ENCODE measurements around the gene BARHL1.
A peak's percentile ranks its signal among the peaks of the same experiment; 100 is the strongest.

BARHL1 gene

DNA sequence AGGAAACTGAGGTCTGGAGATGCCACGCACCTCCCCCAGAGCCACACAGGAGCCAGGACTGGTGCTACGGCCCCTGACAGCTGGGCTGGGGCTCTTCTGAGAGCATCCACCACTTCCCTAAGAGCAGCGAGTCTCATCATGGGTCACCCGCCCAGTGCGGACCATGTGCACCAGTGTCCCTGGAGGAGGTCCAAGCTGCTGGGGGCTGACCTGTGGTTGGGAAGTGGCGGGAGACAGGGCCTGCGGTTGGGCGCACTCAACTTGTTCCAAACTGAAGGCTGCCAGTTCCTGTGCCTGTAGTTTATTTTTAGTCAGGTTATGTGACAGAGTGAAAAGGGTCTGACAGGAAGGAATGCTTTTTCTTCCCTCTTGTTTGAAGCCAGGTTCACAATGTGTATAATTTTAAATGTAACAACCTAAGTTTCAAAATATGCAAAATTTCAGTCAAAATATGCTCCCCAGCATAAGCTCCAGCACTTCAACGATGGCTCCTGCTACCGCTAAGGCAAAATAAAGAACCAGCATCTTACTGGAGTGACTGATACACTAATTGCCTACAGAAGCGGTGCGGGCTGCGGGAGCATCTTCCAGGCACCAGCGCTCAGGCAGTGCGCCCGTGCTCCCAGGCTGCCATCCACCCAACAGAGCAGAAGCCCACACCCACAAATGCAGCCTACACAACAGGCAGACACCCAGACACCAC lies 14.8 kb downstream of the BARHL1 start:
- peaks cover 2% of the 10 kb centered on the region for H3K36me3 Mint-ChIP-seq (ENCODE audit: low read depth)
- H3K27ac Mint-ChIP-seq = no peak overlapping the region

DNA sequence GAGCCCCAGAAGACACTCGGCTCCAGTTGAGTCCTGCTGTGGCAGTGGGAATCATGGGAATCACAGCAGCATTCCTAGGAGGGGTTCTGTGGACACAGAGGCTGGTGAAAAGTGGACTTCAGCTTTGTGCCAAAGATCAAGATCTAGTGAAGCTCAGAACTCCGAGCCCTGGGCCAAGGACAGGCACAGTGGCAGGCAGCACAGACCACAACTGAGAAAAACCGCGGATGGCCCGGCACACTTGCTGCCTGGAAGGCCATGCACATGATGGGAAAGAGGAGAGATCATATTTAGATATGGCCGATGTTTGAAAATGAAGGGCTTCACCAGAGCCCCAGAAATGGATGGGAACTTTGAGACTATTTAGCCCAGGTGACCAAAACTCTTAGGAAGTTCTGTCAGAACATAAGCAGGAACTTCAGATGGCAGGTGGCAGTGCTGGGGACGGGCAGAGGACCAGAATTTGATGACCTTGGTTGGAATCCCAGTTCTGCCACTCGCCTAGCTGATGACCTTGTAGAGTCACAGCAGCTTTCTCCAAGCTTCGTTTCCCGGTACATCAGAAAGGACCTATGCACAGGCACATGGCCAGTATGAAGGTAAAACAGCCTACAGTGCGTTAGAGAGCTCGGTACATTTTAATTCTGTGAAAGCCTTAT lies 18.0 kb downstream of the BARHL1 start:
- no peak overlapping the region for H3K4me3 Mint-ChIP-seq
- H3K36me3 Mint-ChIP-seq (ENCODE audit: low read depth) = peaks cover 2% of the 10 kb centered on the region

More for the DNA sequence above, 14.8 kb downstream of the BARHL1 start:
- Mint-ChIP-seq H3K27me3 (ENCODE audit: low read depth) (peaks cover 6% of the 10 kb centered on the region), H3K4me1 (ENCODE audit: low read depth) (peaks cover 2% of the 10 kb centered on the region), H3K9me3 (no peaks in the 10 kb centered on the region), H3K4me3 (no peak overlapping the region)
- no peak for DNase-seq (ENCODE audit: low spot score)

DNA sequence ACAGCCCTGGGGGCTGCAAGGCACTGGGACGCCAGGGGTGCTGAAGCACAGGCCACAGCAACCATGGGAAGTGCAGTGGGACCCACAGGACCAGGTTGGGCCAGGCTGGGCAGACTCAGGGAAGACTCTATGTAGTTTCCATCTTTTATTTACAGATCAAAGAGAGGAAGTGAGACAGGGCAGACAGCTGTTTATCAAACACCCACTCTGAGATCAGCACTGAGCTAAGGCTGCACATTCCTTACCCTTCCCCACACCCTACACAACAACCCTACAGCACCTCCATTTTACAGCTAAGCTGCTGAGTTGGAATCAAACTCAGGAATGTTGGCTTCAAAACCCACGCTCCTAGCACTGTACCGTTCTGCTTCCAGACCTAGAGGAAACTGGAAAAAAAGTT lies 19.8 kb downstream of the BARHL1 start:
- no peaks in the 10 kb centered on the region for H3K9me3 Mint-ChIP-seq
- DNase-seq (ENCODE audit: low spot score) = no peak
- no peak overlapping the region for H3K27ac Mint-ChIP-seq
- H3K4me3 Mint-ChIP-seq = no peak overlapping the region
- H3K36me3 Mint-ChIP-seq (ENCODE audit: low read depth) = peaks cover 6% of the 10 kb centered on the region
- peaks cover 5% of the 10 kb centered on the region for H3K4me1 Mint-ChIP-seq (ENCODE audit: low read depth)
- no peaks in the 10 kb centered on the region for H3K27me3 Mint-ChIP-seq (ENCODE audit: low read depth)

More for the DNA sequence above, 18.0 kb downstream of the BARHL1 start:
- no peaks in the 10 kb centered on the region for H3K27me3 Mint-ChIP-seq (ENCODE audit: low read depth)
- DNase-seq (ENCODE audit: low spot score) = no peak
- peaks cover 5% of the 10 kb centered on the region for H3K4me1 Mint-ChIP-seq (ENCODE audit: low read depth)
- no peaks in the 10 kb centered on the region for H3K9me3 Mint-ChIP-seq
- H3K27ac Mint-ChIP-seq = peak overlapping the region; percentile 24

DNA sequence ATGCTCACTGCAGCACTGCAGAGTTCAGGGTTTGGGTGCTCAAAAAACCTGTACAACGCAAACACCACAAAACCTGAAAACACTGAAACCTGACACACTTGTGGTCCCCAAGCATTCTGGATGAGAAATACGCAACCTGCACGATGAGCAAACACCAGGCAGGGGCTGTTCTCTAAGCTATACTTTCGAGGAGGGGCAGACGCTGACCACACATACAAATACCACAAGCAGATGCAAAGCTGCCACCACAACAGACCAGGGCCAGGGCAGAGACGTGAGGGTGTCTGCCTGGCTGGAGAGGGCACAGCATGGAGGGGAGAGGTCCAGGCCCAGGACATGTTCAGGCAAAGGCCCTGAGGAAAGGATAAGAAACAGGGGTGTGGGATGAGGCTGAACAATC lies 23.0 kb downstream of the BARHL1 start:
- H3K4me3 Mint-ChIP-seq = no peak overlapping the region
- no peaks in the 10 kb centered on the region for H3K27me3 Mint-ChIP-seq (ENCODE audit: low read depth)
- H3K36me3 Mint-ChIP-seq (ENCODE audit: low read depth) = peaks cover 15% of the 10 kb centered on the region
- H3K9me3 Mint-ChIP-seq = no peaks in the 10 kb centered on the region
- H3K27ac Mint-ChIP-seq = no peak overlapping the region
- H3K4me1 Mint-ChIP-seq (ENCODE audit: low read depth) = peaks cover 5% of the 10 kb centered on the region
- DNase-seq (ENCODE audit: low spot score) = no peak

DNA sequence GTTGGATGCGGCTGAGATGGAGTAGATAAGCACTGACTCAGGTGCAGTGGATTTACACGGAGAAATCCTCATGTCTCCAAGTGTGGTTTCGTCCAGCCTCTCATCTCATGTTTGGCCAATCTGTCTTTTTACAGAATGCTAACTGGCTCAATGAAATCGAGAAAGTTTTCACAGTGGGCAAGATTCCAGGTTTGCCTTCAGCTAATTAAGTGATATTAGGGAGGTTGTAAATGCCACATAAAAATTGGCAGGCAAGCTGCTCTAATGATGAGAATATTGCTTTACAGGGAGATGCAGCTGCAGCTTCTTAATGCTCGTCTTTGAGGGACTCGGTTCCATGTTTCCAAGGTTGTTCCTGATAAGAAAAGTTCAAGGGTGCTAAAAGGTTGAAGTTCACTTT lies 23.7 kb downstream of the BARHL1 start:
- Mint-ChIP-seq H3K36me3 (ENCODE audit: low read depth) (peaks cover 21% of the 10 kb centered on the region), H3K27me3 (ENCODE audit: low read depth) (no peaks in the 10 kb centered on the region), H3K9me3 (no peaks in the 10 kb centered on the region), H3K4me1 (ENCODE audit: low read depth) (peaks cover 5% of the 10 kb centered on the region), H3K27ac (no peak overlapping the region), H3K4me3 (no peak overlapping the region)
- no peak for DNase-seq (ENCODE audit: low spot score)

DNA sequence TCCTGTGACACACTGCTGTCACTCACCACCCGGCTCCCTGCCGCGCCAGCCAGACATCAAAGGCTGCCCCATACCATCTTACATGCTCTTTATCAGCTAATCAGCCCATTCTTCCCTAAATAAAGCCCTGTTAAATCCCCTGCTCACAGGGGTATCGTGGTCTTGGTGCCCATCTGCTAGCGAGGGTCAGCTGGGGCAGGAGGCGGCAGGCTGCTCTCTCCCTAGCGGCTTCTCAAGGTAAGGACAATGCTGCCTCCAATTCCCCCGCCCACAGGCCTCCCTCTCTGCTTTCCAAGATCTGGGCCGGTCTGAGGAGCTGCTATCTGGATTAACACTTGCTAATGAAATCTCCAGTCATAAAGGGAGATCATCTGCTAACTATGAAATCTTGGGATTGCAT lies 26.8 kb downstream of the BARHL1 start:
- no peak for DNase-seq (ENCODE audit: low spot score)
- H3K9me3 Mint-ChIP-seq = no peaks in the 10 kb centered on the region
- no peak overlapping the region for H3K4me3 Mint-ChIP-seq
- H3K27me3 Mint-ChIP-seq (ENCODE audit: low read depth) = no peaks in the 10 kb centered on the region
- H3K27ac Mint-ChIP-seq = no peak overlapping the region
- peaks cover 21% of the 10 kb centered on the region for H3K36me3 Mint-ChIP-seq (ENCODE audit: low read depth)
- no peaks in the 10 kb centered on the region for H3K4me1 Mint-ChIP-seq (ENCODE audit: low read depth)

DNA sequence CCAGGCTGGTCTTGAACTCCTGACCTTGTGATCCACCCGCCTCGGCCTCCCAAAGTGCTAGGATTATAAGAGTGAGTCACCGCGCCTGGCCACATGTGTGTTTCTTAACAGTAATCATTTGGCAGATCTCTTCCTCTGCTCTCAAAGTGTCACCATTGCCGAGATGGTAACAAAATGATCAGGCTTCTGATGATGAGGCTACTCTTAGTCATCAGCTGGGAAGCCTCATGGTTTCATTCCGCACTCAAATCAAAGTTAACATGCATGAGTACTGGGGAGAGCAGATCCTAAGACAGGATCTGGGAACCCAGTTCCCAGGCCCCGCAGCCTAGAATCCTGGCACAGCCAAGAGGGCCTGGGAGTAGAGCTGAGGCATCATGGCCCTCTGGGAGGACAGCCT lies 27.4 kb downstream of the BARHL1 start:
- Mint-ChIP-seq H3K36me3 (ENCODE audit: low read depth) (peaks cover 25% of the 10 kb centered on the region), H3K27me3 (ENCODE audit: low read depth) (no peaks in the 10 kb centered on the region), H3K9me3 (no peaks in the 10 kb centered on the region), H3K27ac (no peak overlapping the region), H3K4me1 (ENCODE audit: low read depth) (no peaks in the 10 kb centered on the region), H3K4me3 (no peak overlapping the region)
- DNase-seq (ENCODE audit: low spot score) = peak; percentile 10

DNA sequence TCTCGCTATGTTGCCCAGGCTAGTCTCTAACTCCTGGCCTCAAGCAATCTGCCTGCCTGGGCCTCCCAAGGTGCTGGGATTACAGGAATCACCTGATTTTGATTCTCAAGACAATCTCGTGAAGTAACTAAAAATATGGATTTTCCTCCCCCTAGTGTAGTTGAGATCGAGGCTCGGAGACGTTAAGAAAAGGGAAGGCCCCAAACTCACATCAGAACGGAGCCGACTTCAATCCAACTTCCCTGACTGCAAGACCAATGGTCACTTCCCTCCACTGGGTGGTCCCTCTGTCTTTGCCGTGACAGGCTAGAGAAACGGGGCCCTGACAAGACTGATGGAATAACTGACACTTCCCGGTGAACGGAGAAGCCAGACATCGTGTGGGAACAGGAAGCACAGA lies 28.3 kb downstream of the BARHL1 start:
- Mint-ChIP-seq H3K4me3 (no peak overlapping the region), H3K4me1 (ENCODE audit: low read depth) (no peaks in the 10 kb centered on the region), H3K9me3 (no peaks in the 10 kb centered on the region), H3K27ac (no peak overlapping the region), H3K27me3 (ENCODE audit: low read depth) (no peaks in the 10 kb centered on the region), H3K36me3 (ENCODE audit: low read depth) (peaks cover 23% of the 10 kb centered on the region)
- DNase-seq (ENCODE audit: low spot score) = no peak

DNA sequence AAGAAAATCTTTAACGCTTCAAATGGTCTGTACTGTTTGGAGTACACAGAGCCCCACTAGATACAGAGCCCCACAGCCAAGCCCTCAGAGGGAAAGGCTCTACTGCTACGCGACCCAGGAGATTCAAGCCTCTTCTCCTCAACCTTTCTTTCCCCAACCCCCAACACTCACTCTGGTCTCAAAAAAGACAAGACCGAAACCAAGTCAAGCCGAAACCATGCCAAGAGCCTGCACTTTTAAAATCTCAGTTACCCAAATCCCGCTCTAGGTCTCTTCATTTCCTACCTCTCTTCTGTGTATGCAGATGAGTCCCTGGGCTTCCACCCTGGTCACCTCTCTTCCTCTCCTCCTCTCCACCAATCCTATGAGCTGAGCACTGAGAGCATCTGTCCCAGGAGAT lies 31.9 kb downstream of the BARHL1 start:
- Mint-ChIP-seq H3K4me1 (ENCODE audit: low read depth) (peaks cover 8% of the 10 kb centered on the region), H3K27me3 (ENCODE audit: low read depth) (no peaks in the 10 kb centered on the region), H3K36me3 (ENCODE audit: low read depth) (peaks cover 30% of the 10 kb centered on the region), H3K27ac (no peak overlapping the region), H3K9me3 (no peaks in the 10 kb centered on the region), H3K4me3 (no peak overlapping the region)
- no peak for DNase-seq (ENCODE audit: low spot score)

DNA sequence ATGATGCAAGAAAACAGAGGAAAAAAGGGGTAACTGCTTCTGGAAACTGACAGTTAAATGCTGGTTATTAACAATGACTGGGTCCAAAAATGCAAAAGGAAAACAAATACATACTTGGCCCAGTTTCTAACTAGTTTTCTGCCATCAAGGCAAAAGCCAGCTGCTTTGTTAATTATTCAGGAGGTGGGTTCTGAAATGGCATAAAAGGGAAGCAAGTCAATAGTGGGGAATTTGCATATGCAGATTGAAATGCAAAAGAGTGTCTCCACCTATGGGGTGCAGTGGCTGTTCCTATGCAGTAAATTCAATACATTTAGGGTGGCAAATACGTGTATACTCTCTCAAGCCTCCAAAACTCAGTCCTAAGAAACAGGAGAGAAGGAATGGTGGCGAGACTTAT lies 33.4 kb downstream of the BARHL1 start:
- no peaks in the 10 kb centered on the region for H3K9me3 Mint-ChIP-seq
- H3K4me3 Mint-ChIP-seq = no peak overlapping the region
- H3K27ac Mint-ChIP-seq = no peak overlapping the region
- no peaks in the 10 kb centered on the region for H3K27me3 Mint-ChIP-seq (ENCODE audit: low read depth)
- peaks cover 8% of the 10 kb centered on the region for H3K4me1 Mint-ChIP-seq (ENCODE audit: low read depth)
- DNase-seq (ENCODE audit: low spot score) = no peak
- H3K36me3 Mint-ChIP-seq (ENCODE audit: low read depth) = peaks cover 22% of the 10 kb centered on the region

DNA sequence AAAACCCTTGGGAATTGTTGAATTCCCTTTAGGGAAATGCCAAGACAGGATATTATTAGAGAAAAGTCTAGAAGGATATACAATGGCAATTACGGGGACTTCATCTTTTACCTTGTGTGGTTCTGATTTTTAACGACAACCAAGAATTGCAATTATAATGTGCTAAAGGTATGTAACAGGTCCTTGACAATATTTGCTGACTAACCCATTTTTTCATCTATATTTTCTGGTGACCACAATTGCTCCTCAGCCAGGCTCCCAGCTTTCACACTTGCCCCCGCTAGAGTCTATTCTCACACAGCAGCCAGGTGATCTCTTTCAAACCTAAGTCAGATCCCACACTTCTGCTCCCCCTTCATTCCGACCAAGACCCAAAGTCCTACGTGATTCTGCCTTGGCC lies 34.3 kb downstream of the BARHL1 start:
- no peaks in the 10 kb centered on the region for H3K27me3 Mint-ChIP-seq (ENCODE audit: low read depth)
- no peaks in the 10 kb centered on the region for H3K9me3 Mint-ChIP-seq
- no peak overlapping the region for H3K27ac Mint-ChIP-seq
- peaks cover 19% of the 10 kb centered on the region for H3K36me3 Mint-ChIP-seq (ENCODE audit: low read depth)
- DNase-seq (ENCODE audit: low spot score) = no peak
- no peak overlapping the region for H3K4me3 Mint-ChIP-seq
- H3K4me1 Mint-ChIP-seq (ENCODE audit: low read depth) = peaks cover 8% of the 10 kb centered on the region

DNA sequence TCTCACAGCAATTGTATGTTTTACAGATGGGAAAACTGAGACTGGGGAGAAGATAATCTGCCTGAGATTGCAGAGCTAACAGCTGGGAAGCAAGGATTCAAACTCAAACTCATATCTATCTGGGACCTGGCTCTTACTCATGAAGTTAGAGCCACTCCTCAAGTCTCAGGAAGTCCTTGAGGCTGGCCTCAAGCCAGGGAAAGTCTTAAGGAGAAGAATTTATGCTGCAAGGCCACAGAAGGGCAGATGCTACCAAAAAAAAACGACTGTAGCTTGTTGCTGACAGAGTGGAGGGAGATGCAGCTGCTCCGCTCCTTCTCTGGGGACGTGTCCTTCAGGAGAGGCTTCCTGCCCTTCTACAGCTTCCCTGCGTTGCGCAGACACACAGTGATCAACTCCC lies 39.8 kb downstream of the BARHL1 start:
- Mint-ChIP-seq H3K4me1 (ENCODE audit: low read depth) (no peaks in the 10 kb centered on the region), H3K4me3 (no peak overlapping the region), H3K9me3 (no peaks in the 10 kb centered on the region), H3K27me3 (ENCODE audit: low read depth) (no peaks in the 10 kb centered on the region), H3K36me3 (ENCODE audit: low read depth) (peaks cover 17% of the 10 kb centered on the region), H3K27ac (no peak overlapping the region)
- DNase-seq (ENCODE audit: low spot score) = no peak

DNA sequence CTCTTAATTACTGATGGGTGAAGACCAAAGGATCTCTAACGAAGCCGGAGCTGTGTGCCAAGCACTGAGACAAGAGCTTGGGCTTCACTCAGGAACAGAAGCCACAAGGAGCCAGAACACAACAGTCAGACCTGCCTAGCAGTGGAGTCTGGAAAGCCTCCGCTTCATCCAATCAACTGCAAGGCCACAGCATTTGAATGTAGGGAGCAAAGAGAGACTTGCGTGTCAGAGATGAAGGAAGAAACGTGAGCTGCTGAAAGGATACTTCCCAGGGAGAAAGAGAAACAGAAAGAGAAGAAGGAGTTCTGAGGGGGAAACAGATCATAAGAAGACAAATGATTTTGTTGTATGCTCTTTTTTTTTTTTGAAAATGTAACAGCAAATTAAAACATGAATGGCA lies 43.9 kb downstream of the BARHL1 start:
- Mint-ChIP-seq H3K9me3 (no peaks in the 10 kb centered on the region), H3K27ac (peak overlapping the region; percentile 16), H3K4me3 (no peak overlapping the region), H3K36me3 (ENCODE audit: low read depth) (peaks cover 23% of the 10 kb centered on the region), H3K4me1 (ENCODE audit: low read depth) (peaks cover 4% of the 10 kb centered on the region), H3K27me3 (ENCODE audit: low read depth) (no peaks in the 10 kb centered on the region)
- no peak for DNase-seq (ENCODE audit: low spot score)

DNA sequence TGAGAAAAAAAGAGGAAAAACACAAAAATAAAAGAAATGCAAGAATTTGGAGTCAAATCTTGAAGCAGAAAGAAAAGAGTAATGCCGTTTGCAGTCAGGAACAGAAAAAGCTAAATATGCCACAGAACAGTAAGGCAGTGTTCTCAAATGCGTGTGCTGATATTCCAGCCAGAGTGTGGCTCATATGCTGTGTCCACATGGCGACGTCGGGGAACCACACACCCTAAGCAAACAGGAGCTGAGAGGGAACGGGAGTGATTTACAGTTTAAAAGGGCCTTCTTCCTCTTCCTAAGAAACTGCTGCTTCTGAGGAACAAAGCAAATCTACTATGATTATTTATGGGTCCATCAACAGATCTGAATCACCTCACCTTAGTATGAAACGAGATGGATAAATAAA lies 44.7 kb downstream of the BARHL1 start:
- Mint-ChIP-seq H3K4me1 (ENCODE audit: low read depth) (peaks cover 4% of the 10 kb centered on the region), H3K4me3 (no peak overlapping the region), H3K36me3 (ENCODE audit: low read depth) (peaks cover 24% of the 10 kb centered on the region), H3K27me3 (ENCODE audit: low read depth) (no peaks in the 10 kb centered on the region), H3K27ac (no peak overlapping the region), H3K9me3 (no peaks in the 10 kb centered on the region)
- no peak for DNase-seq (ENCODE audit: low spot score)

DNA sequence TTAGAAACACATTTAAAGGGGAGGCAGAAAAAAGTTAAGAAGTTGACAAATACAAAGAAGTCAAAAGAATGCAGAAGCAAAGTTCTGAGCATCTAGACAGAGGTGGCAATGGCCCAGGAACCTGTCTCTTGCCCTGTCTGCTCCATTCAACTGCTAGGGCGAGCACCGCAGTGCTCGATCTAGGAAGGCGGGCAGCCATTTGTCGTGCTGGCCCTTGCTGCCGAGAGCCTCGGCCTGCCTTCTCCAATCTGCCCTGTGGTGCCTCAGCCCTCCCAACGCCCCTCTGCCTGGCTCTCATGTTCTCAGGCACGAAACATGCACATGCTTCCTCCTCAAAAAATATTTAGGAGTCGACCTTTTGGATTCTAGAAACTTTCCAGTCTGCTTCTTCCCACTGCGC lies 45.2 kb downstream of the BARHL1 start:
- no peak overlapping the region for H3K27ac Mint-ChIP-seq
- no peak overlapping the region for H3K4me3 Mint-ChIP-seq
- no peaks in the 10 kb centered on the region for H3K9me3 Mint-ChIP-seq
- no peaks in the 10 kb centered on the region for H3K27me3 Mint-ChIP-seq (ENCODE audit: low read depth)
- DNase-seq (ENCODE audit: low spot score) = no peak
- H3K4me1 Mint-ChIP-seq (ENCODE audit: low read depth) = peaks cover 4% of the 10 kb centered on the region
- peaks cover 24% of the 10 kb centered on the region for H3K36me3 Mint-ChIP-seq (ENCODE audit: low read depth)
